Type B pancreatic cell (in vitro differentiated cells): ENCODE results near the gene TEX36. TPM values are rescaled to one million over a fixed set of nuclear protein-coding genes. Genes with fewer than 3 reads are reported as not detected.

Source experiments
- DNase-seq: peaks from one replicate; pipeline ENCODE4 v3.0.0; 2021; ENCODE audit warnings: mixed read lengths; ENCODE audit not compliant: unreplicated experiment; ENCODE audit errors: extremely low spot score
- H3K27ac Mint-ChIP-seq: 2 replicates; pipeline ENCODE4 v1.8.0; 2021; ENCODE audit warnings: mild to moderate bottlenecking, mixed read lengths
- H3K27me3 Mint-ChIP-seq: 2 replicates; pipeline ENCODE4 v1.8.0; 2021; ENCODE audit warnings: mixed read lengths
- H3K36me3 Mint-ChIP-seq: 2 replicates; pipeline ENCODE4 v1.8.0; 2021; ENCODE audit warnings: mixed read lengths
- H3K4me1 Mint-ChIP-seq: one replicate; pipeline ENCODE4 v1.8.0; 2021; ENCODE audit warnings: mixed read lengths; ENCODE audit not compliant: unreplicated experiment
- H3K4me3 Mint-ChIP-seq: 2 replicates; pipeline ENCODE4 v1.8.0; 2021; ENCODE audit warnings: mild to moderate bottlenecking, mixed read lengths
- H3K9me3 Mint-ChIP-seq: 2 replicates; pipeline ENCODE4 v1.8.0; 2021; ENCODE audit warnings: mixed read lengths
- total RNA-seq: library from RNA; stranded (reverse); gene quantifications from 2 replicates; pipeline ENCODE4 v1.2.1, GENCODE V29; 2021; ENCODE audit warnings: low replicate concordance
- TF ChIP-seq, protein P1 (sequence below): fragments of 200-600 bp; sonication (generic); conservative IDR thresholded peaks from 2 replicates; pipeline ENCODE4 v1.5.0; 2021; ENCODE audit warnings: antibody characterized with exemption, mild to moderate bottlenecking

Gene TEX36
- total RNA-seq, 1 donor from 2014 or later = not detected

DNA sequence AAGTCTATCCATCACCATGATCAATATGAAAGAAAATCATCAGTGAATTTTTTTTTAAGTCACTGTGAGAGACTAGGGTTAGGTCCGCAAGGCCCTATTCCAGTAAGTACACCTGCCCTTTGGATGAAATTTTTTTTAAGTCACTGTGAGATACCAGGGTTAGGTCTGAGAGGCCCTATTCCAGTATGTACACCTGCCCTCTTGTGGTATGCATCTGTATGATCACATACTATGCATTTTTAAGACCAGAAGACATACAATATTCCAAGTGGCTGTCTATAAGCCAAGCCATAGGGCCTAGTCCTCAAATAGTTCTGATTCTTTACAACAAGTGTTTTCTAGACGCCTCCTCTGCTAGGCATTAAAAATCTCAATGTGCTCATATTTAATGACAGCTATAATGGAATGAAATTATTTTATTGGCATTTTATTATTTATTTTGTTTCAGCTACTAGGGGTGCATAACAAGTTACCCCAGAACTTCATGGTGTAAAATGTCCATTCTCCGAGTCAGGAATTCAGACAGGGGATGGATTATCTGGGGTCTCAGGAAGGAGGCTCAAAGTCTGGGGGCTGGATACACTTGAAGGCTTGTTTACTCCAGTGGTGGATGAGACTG is 53.1 kb downstream of the TEX36 start:
- Mint-ChIP-seq H3K4me3 (no peak overlapping the region), H3K4me1 (peaks cover 32% of the 10 kb centered on the region), H3K27ac (no peak overlapping the region), H3K9me3 (peaks cover 9% of the 10 kb centered on the region), H3K27me3 (peaks cover 18% of the 10 kb centered on the region), H3K36me3 (no peaks in the 10 kb centered on the region)
- TF ChIP-seq, protein P1, sequence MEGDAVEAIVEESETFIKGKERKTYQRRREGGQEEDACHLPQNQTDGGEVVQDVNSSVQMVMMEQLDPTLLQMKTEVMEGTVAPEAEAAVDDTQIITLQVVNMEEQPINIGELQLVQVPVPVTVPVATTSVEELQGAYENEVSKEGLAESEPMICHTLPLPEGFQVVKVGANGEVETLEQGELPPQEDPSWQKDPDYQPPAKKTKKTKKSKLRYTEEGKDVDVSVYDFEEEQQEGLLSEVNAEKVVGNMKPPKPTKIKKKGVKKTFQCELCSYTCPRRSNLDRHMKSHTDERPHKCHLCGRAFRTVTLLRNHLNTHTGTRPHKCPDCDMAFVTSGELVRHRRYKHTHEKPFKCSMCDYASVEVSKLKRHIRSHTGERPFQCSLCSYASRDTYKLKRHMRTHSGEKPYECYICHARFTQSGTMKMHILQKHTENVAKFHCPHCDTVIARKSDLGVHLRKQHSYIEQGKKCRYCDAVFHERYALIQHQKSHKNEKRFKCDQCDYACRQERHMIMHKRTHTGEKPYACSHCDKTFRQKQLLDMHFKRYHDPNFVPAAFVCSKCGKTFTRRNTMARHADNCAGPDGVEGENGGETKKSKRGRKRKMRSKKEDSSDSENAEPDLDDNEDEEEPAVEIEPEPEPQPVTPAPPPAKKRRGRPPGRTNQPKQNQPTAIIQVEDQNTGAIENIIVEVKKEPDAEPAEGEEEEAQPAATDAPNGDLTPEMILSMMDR = peak; percentile 78
- no peak for DNase-seq

DNA sequence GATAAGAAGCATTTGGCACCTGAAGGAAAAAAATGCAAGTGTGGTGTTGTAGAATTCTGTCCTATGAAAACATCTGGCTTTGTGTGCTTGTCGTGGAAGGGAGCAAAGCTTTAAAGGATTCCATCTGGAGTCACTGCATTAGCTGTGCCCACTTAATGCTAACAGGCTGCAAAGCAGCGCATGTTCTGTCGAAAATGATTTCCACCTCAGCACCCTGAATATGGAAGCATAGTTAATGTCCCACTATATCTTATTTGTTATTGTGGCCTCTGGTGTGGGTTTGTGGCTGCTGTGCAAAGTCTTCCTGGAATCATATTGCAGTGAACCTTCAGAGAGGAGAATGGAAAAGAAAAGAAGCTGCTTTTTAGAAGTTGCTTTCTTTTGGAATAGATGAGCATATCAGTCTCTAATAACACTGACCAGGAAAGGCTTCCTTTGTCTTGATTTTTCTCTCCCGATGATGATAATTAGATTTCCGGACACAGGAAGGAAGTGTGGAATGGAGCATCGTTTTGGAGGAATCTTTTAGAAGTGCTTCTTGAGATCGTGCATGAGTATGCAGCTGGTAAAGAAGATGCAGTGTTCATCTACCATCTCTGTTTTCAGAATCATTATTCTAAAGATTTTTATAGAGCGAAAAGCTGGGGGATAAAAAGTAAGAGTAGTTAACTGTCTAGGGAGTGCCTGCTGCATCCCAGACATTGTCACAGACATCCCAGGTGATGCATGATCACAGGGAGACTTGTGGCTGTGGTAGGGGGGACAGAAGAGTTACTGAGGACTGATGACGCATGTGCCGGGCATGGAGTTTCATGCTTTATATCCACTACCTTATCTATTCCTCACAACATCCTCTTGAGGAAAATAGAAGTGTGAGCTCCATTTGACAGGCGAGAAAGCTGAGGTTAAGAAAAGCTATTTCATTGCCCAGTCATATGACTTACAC is 54.6 kb downstream of the TEX36 start:
- Mint-ChIP-seq H3K4me1 (peaks cover 20% of the 10 kb centered on the region), H3K27me3 (peaks cover 20% of the 10 kb centered on the region), H3K9me3 (peaks cover under 1% of the 10 kb centered on the region), H3K4me3 (no peak overlapping the region), H3K27ac (no peak overlapping the region), H3K36me3 (no peaks in the 10 kb centered on the region)
- DNase-seq = no peak
- TF ChIP-seq, protein P1 = no peak

DNA sequence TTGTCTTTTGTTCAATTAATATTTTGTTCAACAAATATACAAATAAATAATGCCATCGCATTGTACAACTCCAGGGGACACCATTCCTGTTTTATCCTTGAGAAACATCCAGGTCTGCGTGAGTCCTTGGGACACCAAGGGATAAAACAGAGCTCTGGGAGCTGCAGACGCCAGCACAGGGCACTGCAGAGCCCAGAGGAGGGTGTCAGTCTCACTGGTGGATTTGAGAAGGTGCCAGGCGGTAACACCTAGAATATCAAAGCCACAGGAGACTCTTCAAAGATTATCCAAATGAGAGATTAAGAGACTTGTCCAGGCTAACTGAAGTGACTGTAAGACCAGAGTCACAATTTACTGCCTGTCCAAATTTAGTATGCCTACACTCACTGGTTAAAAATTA is 55.3 kb downstream of the TEX36 start:
- TF ChIP-seq, protein P1 = no peak
- H3K27ac Mint-ChIP-seq = no peak overlapping the region
- peaks cover 20% of the 10 kb centered on the region for H3K27me3 Mint-ChIP-seq
- no peaks in the 10 kb centered on the region for H3K9me3 Mint-ChIP-seq
- H3K36me3 Mint-ChIP-seq = no peaks in the 10 kb centered on the region
- DNase-seq = no peak
- no peak overlapping the region for H3K4me3 Mint-ChIP-seq
- peaks cover 21% of the 10 kb centered on the region for H3K4me1 Mint-ChIP-seq

DNA sequence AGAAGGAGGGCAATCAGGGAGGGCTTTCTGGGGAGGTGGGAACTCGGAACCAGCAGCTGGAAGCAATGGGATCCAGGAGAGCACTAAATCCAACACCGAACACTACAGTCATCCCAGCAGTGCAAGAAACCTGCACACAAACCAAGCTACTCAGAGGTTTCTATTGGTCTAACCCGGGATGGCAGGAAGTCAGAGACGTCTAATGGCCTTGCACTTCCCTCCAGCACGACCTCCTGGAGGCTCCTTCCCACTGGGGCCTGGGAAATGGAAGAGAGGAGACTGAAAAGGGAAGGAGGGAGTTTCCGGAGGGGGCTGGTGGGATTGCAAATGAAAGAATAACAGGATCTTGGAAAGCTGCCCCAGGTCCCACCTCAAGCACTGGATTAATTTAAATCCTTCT is 56.3 kb downstream of the TEX36 start:
- TF ChIP-seq, protein P1 = no peak
- H3K27me3 Mint-ChIP-seq = peaks cover 13% of the 10 kb centered on the region
- no peaks in the 10 kb centered on the region for H3K36me3 Mint-ChIP-seq
- no peak overlapping the region for H3K4me3 Mint-ChIP-seq
- DNase-seq = no peak
- H3K9me3 Mint-ChIP-seq = no peaks in the 10 kb centered on the region
- peaks cover 21% of the 10 kb centered on the region for H3K4me1 Mint-ChIP-seq
- no peak overlapping the region for H3K27ac Mint-ChIP-seq

DNA sequence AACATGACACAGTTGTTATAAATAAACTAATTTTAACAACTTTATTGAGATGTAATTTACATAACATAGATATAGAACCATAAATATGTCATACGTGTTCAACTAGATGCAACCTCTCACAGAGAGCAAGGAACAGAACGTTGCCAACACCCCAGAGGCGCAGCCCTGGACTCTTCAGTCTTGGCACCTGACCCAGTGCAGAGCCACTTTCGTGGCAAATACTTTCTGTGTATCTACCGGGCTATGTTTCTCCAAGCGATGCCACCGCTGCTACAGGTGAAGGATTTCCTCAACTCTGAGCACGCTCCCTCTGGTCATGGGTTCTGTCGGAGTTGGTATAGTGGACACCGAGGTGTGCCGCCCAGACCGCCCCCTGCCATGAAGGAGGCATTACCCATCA is 57.4 kb downstream of the TEX36 start:
- Mint-ChIP-seq H3K9me3 (no peaks in the 10 kb centered on the region), H3K27me3 (peaks cover 10% of the 10 kb centered on the region), H3K36me3 (no peaks in the 10 kb centered on the region), H3K27ac (no peak overlapping the region), H3K4me3 (no peak overlapping the region), H3K4me1 (peaks cover 21% of the 10 kb centered on the region)
- TF ChIP-seq, protein P1 = no peak
- no peak for DNase-seq
